H1 (cell line): Measurements from ENCODE around the gene ARHGEF39. TPM values are rescaled to one million over a fixed set of nuclear protein-coding genes. Genes with fewer than 3 reads are reported as not detected.
A peak's percentile ranks its signal among the peaks of the same experiment; 100 is the strongest.

ENCODE experiments used
- CTCF ChIA-PET: fragments of 300-600 bp; sonication (Branson Sonifier 250); formaldehyde crosslinking; loops from one replicate; lab custom pipeline; 2021; ENCODE audit not compliant: partially characterized antibody; lab: Charles Lee
- POLR2A ChIA-PET: fragments of 300-600 bp; sonication (Branson Sonifier 250); formaldehyde crosslinking; loops from one replicate; lab custom pipeline; 2021; ENCODE audit warnings: inconsistent platforms; ENCODE audit not compliant: partially characterized antibody; lab: Charles Lee
- DNase-seq, 2 experiments: peaks; one replicate each; pipeline versions ENCODE4 v3.0.0 to v3.0.0-alpha.2; 2010 to 2022; ENCODE audit warnings: low spot score in 2 of 2, low read depth in 1 of 2, mixed read lengths in 1 of 2
- FAIRE-seq: peaks from 2 replicates; lab custom pipeline; 2011; peaks lifted over from hg19 to GRCh38; lab: Jason Lieb, UNC
- H2AFZ ChIP-seq: 2 replicates; pipeline ENCODE4 v1.8.1; 2012; ENCODE audit warnings: low read length, inconsistent platforms
- H2AK5ac ChIP-seq: 2 replicates; pipeline ENCODE4 v1.6.1; 2013; ENCODE audit warnings: low read depth, low read length
- H2BK120ac ChIP-seq: replicated peaks from 2 replicates; pipeline ENCODE3; 2013; ENCODE audit warnings: low read depth, low read length, inconsistent platforms
- H2BK12ac ChIP-seq: 2 replicates; pipeline ENCODE4 v1.6.1; 2013; ENCODE audit warnings: low read depth, low read length
- H2BK15ac ChIP-seq: 2 replicates; pipeline ENCODE4 v1.6.1; 2013; ENCODE audit warnings: low read length
- H2BK20ac ChIP-seq: 2 replicates; pipeline ENCODE4 v1.6.1; 2013; ENCODE audit warnings: low read length
- H2BK5ac ChIP-seq: 2 replicates; pipeline ENCODE4 v1.6.1; 2013; ENCODE audit warnings: low read depth, low read length
- H3K14ac ChIP-seq: 2 replicates; pipeline ENCODE4 v1.6.1; 2013; ENCODE audit warnings: inconsistent platforms; ENCODE audit not compliant: insufficient read length
- H3K18ac ChIP-seq: 2 replicates; pipeline ENCODE4 v1.6.1; 2013; ENCODE audit warnings: low read length; ENCODE audit errors: extremely low read depth
- H3K23ac ChIP-seq: 2 replicates; pipeline ENCODE4 v1.6.1; 2013; ENCODE audit warnings: inconsistent platforms; ENCODE audit not compliant: insufficient read length
- H3K23me2 ChIP-seq: 2 replicates; pipeline ENCODE4 v1.6.1; 2013; ENCODE audit warnings: low read depth, low read length
- H3K27ac ChIP-seq: 2 replicates; pipeline ENCODE4 v1.6.1; 2011; ENCODE audit warnings: low read depth, low read length, inconsistent platforms
- H3K27me3 ChIP-seq, 4 experiments: replicated peaks in 1 of 4; 1 replicate in 1 of 4; 2 replicates in 3 of 4; pipeline versions ENCODE4 v1.6.1 to v1.8.1; 2011 to 2013; ENCODE audit warnings: low read length in 3 of 4, mild to moderate bottlenecking in 3 of 4, inconsistent platforms in 2 of 4, mixed read lengths in 2 of 4, moderate library complexity in 1 of 4; ENCODE audit not compliant: control insufficient read depth in 3 of 4, insufficient read depth in 3 of 4; ENCODE audit errors: extremely low read depth in 1 of 4
- H3K36me3 ChIP-seq, 4 experiments: 2 replicates each; pipeline versions ENCODE4 v1.6.1 to v1.8.1; 2011 to 2013; ENCODE audit warnings: mild to moderate bottlenecking in 4 of 4, low read length in 3 of 4, moderate library complexity in 2 of 4, control low read depth in 1 of 4, inconsistent platforms in 1 of 4; ENCODE audit not compliant: insufficient read depth in 4 of 4, control insufficient read depth in 2 of 4
- H3K4ac ChIP-seq: replicated peaks from 2 replicates; pipeline ENCODE3; 2013; ENCODE audit warnings: low read length, low read depth, mixed read lengths, inconsistent platforms; ENCODE audit not compliant: insufficient read length
- H3K4me1 ChIP-seq, 4 experiments: replicated peaks in 1 of 4; 1 replicate in 1 of 4; 2 replicates in 3 of 4; pipeline versions ENCODE4 v1.6.1 to v1.8.1; 2011 to 2013; ENCODE audit warnings: low read length in 3 of 4, inconsistent platforms in 2 of 4, mixed read lengths in 1 of 4; ENCODE audit not compliant: insufficient read depth in 4 of 4, control insufficient read depth in 3 of 4
- H3K4me2 ChIP-seq, 2 experiments: 2 replicates each; pipeline versions ENCODE4 v1.6.1 to v1.8.1; 2011 to 2013; ENCODE audit warnings: low read depth in 2 of 2, low read length in 2 of 2, control low read depth in 1 of 2, inconsistent platforms in 1 of 2, mild to moderate bottlenecking in 1 of 2; ENCODE audit not compliant: insufficient read depth in 1 of 2
- H3K4me3 ChIP-seq, 4 experiments: fragments of 200-600, 300-600 bp in 1 of 4; sonication (generic), shearing (Covaris generic), sonication (Bioruptor Twin) in 1 of 4; 2 replicates each; pipeline versions ENCODE4 v1.5.1 to v1.8.1; 2011 to 2016; ENCODE audit warnings: low read length in 4 of 4, low read depth in 3 of 4, control low read depth in 2 of 4, inconsistent platforms in 2 of 4, mild to moderate bottlenecking in 2 of 4, mixed read lengths in 1 of 4, moderate library complexity in 1 of 4; ENCODE audit not compliant: insufficient read depth in 2 of 4; ENCODE audit errors: extremely low read depth in 1 of 4
- H3K56ac ChIP-seq: replicated peaks from 2 replicates; pipeline ENCODE3; 2013; ENCODE audit warnings: low read depth, mild to moderate bottlenecking, mixed read lengths, low read length, inconsistent platforms; ENCODE audit not compliant: insufficient read length
- H3K79me1 ChIP-seq: 2 replicates; pipeline ENCODE4 v1.6.1; 2013; ENCODE audit warnings: low read depth, low read length, control low read depth
- H3K79me2 ChIP-seq, 2 experiments: 2 replicates each; pipeline versions ENCODE4 v1.6.1 to v1.8.1; 2012 to 2013; ENCODE audit warnings: low read length in 2 of 2, mild to moderate bottlenecking in 2 of 2, inconsistent platforms in 1 of 2; ENCODE audit not compliant: insufficient read depth in 2 of 2, control insufficient read depth in 1 of 2
- H3K9ac ChIP-seq, 4 experiments: replicated peaks in 1 of 4; 1 replicate in 1 of 4; 2 replicates in 3 of 4; pipeline versions ENCODE4 v1.6.1 to v1.8.1; 2011 to 2013; ENCODE audit warnings: low read depth in 3 of 4, low read length in 3 of 4, control low read depth in 2 of 4, mild to moderate bottlenecking in 2 of 4, moderate library complexity in 2 of 4, inconsistent platforms in 1 of 4; ENCODE audit errors: extremely low read depth in 1 of 4
- H3K9me3 ChIP-seq, 2 experiments: 2 replicates each; pipeline versions ENCODE4 v1.6.1 to v1.8.1; 2012 to 2013; ENCODE audit warnings: mild to moderate bottlenecking in 2 of 2, moderate library complexity in 2 of 2, control low read depth in 1 of 2, inconsistent platforms in 1 of 2, low read depth in 1 of 2, low read length in 1 of 2, mixed read lengths in 1 of 2; ENCODE audit not compliant: insufficient read depth in 2 of 2
- H4K20me1 ChIP-seq, 2 experiments: replicated peaks in 1 of 2; 2 replicates each; pipeline versions ENCODE3 to v1.8.1; 2011 to 2013; ENCODE audit warnings: inconsistent platforms in 2 of 2, low read length in 2 of 2, mild to moderate bottlenecking in 1 of 2; ENCODE audit not compliant: insufficient read depth in 2 of 2, control insufficient read depth in 1 of 2
- H4K5ac ChIP-seq: 2 replicates; pipeline ENCODE4 v1.6.1; 2013; ENCODE audit warnings: low read length, low read depth, mixed read lengths, inconsistent platforms; ENCODE audit not compliant: insufficient read length
- H4K8ac ChIP-seq: 2 replicates; pipeline ENCODE4 v1.8.0; 2013; ENCODE audit warnings: mild to moderate bottlenecking, moderate library complexity, low read length, inconsistent platforms; ENCODE audit not compliant: insufficient read depth; ENCODE audit errors: extremely low read depth
- H4K91ac ChIP-seq: replicated peaks from 2 replicates; pipeline ENCODE3; 2013; ENCODE audit warnings: low read length, mixed read lengths, inconsistent platforms; ENCODE audit not compliant: insufficient read length
- CBX5 ChIP-seq: fragments of 300-800, 300-1000 bp; sonication (generic); IDR thresholded peaks from 2 replicates; pipeline ENCODE4 v1.7.1; 2016; ENCODE audit warnings: antibody characterized with exemption, low read length, low read depth
- CBX8 ChIP-seq: fragments of 300-800, 300-1000 bp; sonication (generic); IDR thresholded peaks from 2 replicates; pipeline ENCODE4 v1.7.1; 2016; ENCODE audit warnings: low read depth, low read length, borderline replicate concordance
- CHD1 ChIP-seq: IDR thresholded peaks from 2 replicates; pipeline ENCODE4 v1.6.1; 2012; ENCODE audit warnings: low read depth, low read length, improper control_type of control experiment
- MAFK ChIP-seq: IDR thresholded peaks from 2 replicates; pipeline ENCODE4 v1.6.1; 2012; ENCODE audit warnings: low read depth, mild to moderate bottlenecking, improper control_type of control experiment, low read length
- NANOG ChIP-seq: IDR thresholded peaks from 2 replicates; pipeline ENCODE4 v1.6.1; 2011; ENCODE audit warnings: low read length, low read depth, mild to moderate bottlenecking, inconsistent platforms; ENCODE audit not compliant: insufficient read depth, poor library complexity, severe bottlenecking
- SIN3A ChIP-seq, 2 experiments: IDR thresholded peaks in 1 of 2; conservative IDR thresholded peaks in 1 of 2; 2 replicates each; pipeline ENCODE4 v1.6.1; 2011 to 2012; ENCODE audit warnings: low read length in 2 of 2, improper control_type of control experiment in 1 of 2, low read depth in 1 of 2, mild to moderate bottlenecking in 1 of 2
- WGBS, 2 experiments: shearing (Covaris generic) in 1 of 2; methylation state at CpG; one replicate each; pipeline versions ENCODE4 v1.1.6 to v1.1.7; 2013 to 2015; ENCODE audit warnings: low lambda C conversion rate in 2 of 2, mixed read lengths in 2 of 2, inconsistent platforms in 1 of 2, low coverage in 1 of 2, missing lambda C conversion rate in 1 of 2; ENCODE audit not compliant: insufficient replicate concordance in 2 of 2, insufficient coverage in 1 of 2, insufficient read length in 1 of 2; ENCODE audit errors: extremely low coverage in 1 of 2, missing lambda C conversion rate in 1 of 2; 5-methylcytosine and 5-hydroxymethylcytosine counted together
- polyA plus RNA-seq, 7 experiments: library from polyadenylated mRNA; depleted of rRNA in 3 of 7; stranded (reverse) in 5 of 7; unstranded in 2 of 7; fragments of >200 nt in 5 of 7; fragments of 200-250 nt in 2 of 7; gene quantifications; 1 replicate in 5 of 7; 2 replicates in 1 of 7; 4 replicates in 1 of 7; pipeline versions ENCODE4 v1.2.1 to v1.2.3, GENCODE V29; 2011 to 2013; ENCODE audit warnings: missing spikeins in 2 of 7, mixed read lengths in 2 of 7
- total RNA-seq: library from RNA; stranded (reverse); fragmentation: NEBNext Ultra II Directional; extraction: Animal tissue kit (Norgen Biotek cat#: 25700); gene quantifications from 2 replicates; pipeline ENCODE4 v1.2.1, GENCODE V29; 2021
- TF ChIP-seq, protein P1 (sequence below): IDR thresholded peaks from 2 replicates; pipeline ENCODE4 v1.6.1; 2012; ENCODE audit warnings: inconsistent platforms
- TF ChIP-seq, protein P2 (sequence below): IDR thresholded peaks from 2 replicates; pipeline ENCODE4 v1.6.1; 2012; ENCODE audit warnings: inconsistent platforms
- TF ChIP-seq, protein P3 (sequence below): IDR thresholded peaks from 2 replicates; pipeline ENCODE4 v1.6.1; 2011; ENCODE audit warnings: low read depth, mild to moderate bottlenecking, low read length; ENCODE audit not compliant: insufficient read depth

ARHGEF39 gene
- total and polyA plus RNA-seq, 2 of the 8 experiments (the other 6 are each of a cell fraction or from before 2014, with no cell fraction given) = 18.6 to 18.7 TPM

DNA sequence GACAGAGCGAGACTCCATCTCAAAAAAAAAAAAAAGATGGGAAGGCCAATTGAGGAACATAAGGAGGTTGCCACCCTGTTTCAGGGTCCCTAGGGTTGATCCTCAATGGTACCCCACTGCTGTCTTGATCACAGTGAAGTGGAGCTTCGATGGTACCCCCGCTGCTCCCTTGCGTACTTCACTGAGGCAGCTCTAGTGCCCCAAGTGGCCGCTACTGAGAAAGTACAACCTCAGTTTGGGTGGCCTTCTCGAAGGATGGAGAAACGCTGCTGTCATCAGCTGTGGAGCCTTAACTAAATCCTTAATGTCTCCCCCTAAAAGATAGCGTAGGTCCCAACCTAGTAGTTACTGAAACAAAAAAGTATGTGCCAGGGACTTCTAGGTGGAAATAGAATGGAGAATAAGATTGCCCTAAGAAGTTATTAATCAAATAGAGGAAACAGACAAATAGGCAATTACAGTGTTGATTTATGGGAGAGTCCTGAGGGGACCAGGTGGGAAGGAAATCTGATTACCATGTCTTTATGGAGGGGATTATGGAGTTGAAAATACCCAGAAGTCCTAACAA is 53.7 kb downstream of the ARHGEF39 start:
- no peak overlapping the region for H2BK15ac ChIP-seq
- H3K23ac ChIP-seq = no peak overlapping the region
- no peak overlapping the region for H2AK5ac ChIP-seq
- peaks cover 0 to 11% of the 10 kb centered on the region in 2 experiments for H4K20me1 ChIP-seq
- H2BK20ac ChIP-seq = no peak overlapping the region
- H3K79me2 ChIP-seq = peaks cover 0 to 2% of the 10 kb centered on the region in 2 experiments; a peak in 1 of 4 replicates
- H2BK5ac ChIP-seq = no peak overlapping the region
- H4K8ac ChIP-seq = no peak overlapping the region
- ChIA-PET CTCF (interaction anchor here (0.7 to 6.1 kb wide), 39 partner anchors 9 to 310 kb away, joined by 3 to 47 read pairs (median 4); partner anchors contain the start of genes ARHGEF39, CCDC107, CREB3 and RMRP), POLR2A (interaction anchor here (0.8 to 1.6 kb wide), 7 partner anchors 12 to 77 kb away, joined by 3 to 5 read pairs (median 3); partner anchors contain the start of genes CCDC107 and RMRP)
- H3K14ac ChIP-seq = no peak overlapping the region
- H3K56ac ChIP-seq = no peak overlapping the region
- H3K27me3 ChIP-seq = peaks cover 0 to 7% (median 5%) of the 10 kb centered on the region in 4 experiments; a peak in 4 of 7 replicates
- no peak overlapping the region for H2BK12ac ChIP-seq
- H3K9me3 ChIP-seq = no peaks in the 10 kb centered on the region
- FAIRE-seq (peak; percentile 86), DNase-seq (peak in 1 of 2 experiments; percentile 55)
- H3K9ac ChIP-seq = no peak overlapping the region
- peaks cover 3 to 12% (median 9%) of the 10 kb centered on the region in 4 experiments; a peak in 5 of 8 replicates for H3K36me3 ChIP-seq
- 0 out of 2 replicates have a peak, but pooled peaks cover 1% of the 10 kb centered on the region for H3K23me2 ChIP-seq
- H3K4ac ChIP-seq = no peak overlapping the region
- H3K18ac ChIP-seq = no peak overlapping the region
- H3K27ac ChIP-seq = no peak overlapping the region
- H3K79me1 ChIP-seq = no peaks in the 10 kb centered on the region
- 38% methylated on average over 8 of the region's 8 CpGs; no CpG with 5 or more reads in 1 of the 2 experiments for WGBS, 2 experiments
- H3K4me2 ChIP-seq = no peak overlapping the region
- no peak overlapping the region for H3K4me3 ChIP-seq
- no peak overlapping the region for H4K5ac ChIP-seq
- peaks cover 0 to 5% (median 3%) of the 10 kb centered on the region in 4 experiments; a peak in 4 of 7 replicates for H3K4me1 ChIP-seq
- no peak overlapping the region for H4K91ac ChIP-seq
- H2BK120ac ChIP-seq = no peak overlapping the region
- H2AFZ ChIP-seq = no peak overlapping the region
- TF ChIP-seq MAFK (no peak), NANOG (no peak), SIN3A (conservative IDR thresholded peaks at IDR 0.05 in 1 of 2, IDR thresholded peaks at IDR 0.05 in 1 of 2; ENCODE audit: low read depth in 1 of 2, low read length in 2 of 2) (0 out of 4 replicates have a peak, but pooled peaks of 1 of the 2 experiments have one; percentile 47), CHD1 (no peak), CBX5 (no peak), CBX8 (no peak)
- TF ChIP-seq, protein P1, sequence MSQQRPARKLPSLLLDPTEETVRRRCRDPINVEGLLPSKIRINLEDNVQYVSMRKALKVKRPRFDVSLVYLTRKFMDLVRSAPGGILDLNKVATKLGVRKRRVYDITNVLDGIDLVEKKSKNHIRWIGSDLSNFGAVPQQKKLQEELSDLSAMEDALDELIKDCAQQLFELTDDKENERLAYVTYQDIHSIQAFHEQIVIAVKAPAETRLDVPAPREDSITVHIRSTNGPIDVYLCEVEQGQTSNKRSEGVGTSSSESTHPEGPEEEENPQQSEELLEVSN = no peak
- TF ChIP-seq, protein P2, sequence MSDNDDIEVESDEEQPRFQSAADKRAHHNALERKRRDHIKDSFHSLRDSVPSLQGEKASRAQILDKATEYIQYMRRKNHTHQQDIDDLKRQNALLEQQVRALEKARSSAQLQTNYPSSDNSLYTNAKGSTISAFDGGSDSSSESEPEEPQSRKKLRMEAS = no peak
- TF ChIP-seq, protein P3, sequence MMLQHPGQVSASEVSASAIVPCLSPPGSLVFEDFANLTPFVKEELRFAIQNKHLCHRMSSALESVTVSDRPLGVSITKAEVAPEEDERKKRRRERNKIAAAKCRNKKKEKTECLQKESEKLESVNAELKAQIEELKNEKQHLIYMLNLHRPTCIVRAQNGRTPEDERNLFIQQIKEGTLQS = no peak
